GM21825 (cell line): ENCODE data around the gene ABCB6.
A peak's percentile ranks its signal among the peaks of the same experiment; 100 is the strongest.

Experiments used
- ATAC-seq: cut with Tn5 transposase; IDR thresholded peaks from one replicate; pipeline ENCODE4 v1.9.1; 2021; ENCODE audit warnings: mild to moderate bottlenecking, moderate library complexity; ENCODE audit not compliant: unreplicated experiment

Gene ABCB6

DNA sequence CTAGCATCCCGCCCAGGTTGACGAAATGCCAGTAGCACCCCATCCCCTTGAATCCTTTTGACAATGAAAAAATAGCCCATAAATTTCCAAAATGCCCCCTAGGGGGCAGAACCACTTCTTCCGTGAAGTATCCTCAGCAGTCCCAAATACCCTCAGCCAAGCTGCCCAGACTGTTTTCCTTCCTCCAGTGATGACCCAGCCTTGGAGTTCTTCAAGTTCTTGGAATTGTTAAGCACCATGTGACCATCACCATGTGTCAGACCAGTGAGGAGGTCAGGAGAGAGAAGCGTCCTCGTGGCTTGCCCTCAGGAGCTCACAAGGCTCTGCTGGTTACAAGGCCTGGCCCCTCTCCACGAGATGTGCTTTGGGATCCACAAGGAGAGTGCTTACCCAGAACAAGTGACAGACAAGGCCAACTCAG is 47.5 kb downstream of the ABCB6 start:
- no peak for ATAC-seq

DNA sequence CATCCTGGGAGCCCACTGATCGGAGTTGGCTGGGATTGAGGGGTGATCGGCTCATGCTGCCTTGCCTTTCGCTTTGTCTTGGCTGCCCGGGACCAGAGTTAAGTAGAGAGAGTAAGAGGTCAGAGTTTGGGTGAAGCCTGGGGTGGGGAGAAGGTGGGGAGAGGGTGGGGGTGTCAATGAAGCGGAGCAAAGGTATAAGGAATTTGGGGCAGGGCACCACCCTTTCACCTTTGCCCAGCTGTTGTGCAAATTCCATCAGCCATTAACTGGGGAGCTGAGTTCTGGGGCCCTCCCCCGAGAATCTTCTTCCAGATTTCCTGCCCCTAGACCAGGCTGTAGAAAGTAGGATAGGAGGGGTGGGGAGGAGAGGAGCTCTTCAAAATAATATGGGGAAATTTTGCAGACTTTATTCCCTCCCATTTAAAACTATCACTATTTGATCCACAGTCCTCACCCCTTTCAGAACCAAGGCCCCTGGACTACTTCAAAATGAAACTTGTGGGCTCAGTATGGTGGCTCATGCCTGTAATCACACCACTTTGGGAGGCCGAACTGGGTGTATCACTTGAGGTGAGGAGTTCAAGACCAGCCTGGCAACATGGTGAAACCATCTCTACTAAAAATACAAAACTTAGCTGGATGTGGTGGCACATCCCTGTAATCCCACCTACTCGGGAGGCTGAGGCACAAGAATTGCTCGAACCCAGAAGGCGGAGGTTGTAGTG is 48.7 kb downstream of the ABCB6 start, which contains the start of gene SLC23A3:
Gene SLC23A3 (minus strand): TSS at position 100 of the 725 bp plus-strand sequence. CDS start 45 bp downstream, at position 55.
- no peak for ATAC-seq

DNA sequence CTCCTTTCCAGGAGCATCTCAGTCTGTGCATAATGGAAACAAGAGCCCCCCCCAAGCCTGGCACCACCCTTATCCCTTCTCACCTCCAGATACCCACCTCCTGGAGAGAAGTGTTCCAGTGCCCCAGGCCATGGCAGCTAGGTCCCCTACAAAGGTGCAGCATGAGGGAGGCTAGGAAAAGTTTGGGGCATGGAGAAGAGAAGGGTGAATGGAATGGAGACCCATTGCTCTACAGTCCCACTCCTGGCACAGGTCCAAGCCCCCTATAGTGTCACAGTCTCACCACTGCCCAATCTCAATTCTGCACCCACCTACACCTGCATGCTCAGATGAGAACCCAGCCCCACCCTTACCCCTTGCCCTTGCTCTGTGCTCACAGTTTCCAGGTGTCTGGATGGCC is 49.8 kb downstream of the ABCB6 start:
- no peak for ATAC-seq

DNA sequence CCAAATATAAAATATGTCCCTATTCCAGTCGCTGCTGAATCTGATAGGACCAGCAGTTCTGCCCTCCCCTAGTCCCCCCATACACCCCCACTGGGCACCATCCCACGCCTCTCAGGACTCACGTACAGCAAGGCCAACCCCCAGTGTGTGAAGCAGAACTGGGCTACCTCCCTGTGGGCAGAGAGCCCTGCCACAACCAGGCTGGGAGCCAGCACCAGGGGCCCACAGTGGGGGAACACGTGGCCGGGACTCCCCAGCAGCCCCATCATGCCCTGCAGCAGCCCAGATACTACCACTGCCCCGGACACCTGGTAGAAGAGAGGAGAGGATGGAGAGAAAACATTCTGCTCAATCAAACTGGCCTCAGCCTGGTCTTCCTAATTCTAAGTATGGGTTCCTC is 50.2 kb downstream of the ABCB6 start:
- no peak for ATAC-seq

DNA sequence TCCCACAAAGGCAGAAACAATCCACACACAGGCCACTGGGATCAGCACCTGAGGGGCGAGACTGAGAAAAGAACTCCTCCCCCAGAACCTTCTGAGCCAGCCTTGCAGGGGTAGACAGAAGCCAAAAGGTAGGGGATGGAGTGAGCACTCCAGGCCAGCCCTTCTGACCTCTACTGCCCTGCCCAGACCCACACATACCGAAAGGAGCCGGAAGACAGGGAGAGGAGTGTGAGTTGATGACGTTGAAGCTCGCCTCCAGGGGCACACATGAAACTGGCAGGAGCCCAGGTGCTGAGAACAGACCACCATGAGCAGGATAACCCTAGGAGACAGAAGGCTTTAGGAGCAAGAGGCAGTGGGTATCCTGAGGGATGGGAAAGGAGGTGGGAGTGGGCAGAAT is 50.8 kb downstream of the ABCB6 start:
- ATAC-seq = no peak

DNA sequence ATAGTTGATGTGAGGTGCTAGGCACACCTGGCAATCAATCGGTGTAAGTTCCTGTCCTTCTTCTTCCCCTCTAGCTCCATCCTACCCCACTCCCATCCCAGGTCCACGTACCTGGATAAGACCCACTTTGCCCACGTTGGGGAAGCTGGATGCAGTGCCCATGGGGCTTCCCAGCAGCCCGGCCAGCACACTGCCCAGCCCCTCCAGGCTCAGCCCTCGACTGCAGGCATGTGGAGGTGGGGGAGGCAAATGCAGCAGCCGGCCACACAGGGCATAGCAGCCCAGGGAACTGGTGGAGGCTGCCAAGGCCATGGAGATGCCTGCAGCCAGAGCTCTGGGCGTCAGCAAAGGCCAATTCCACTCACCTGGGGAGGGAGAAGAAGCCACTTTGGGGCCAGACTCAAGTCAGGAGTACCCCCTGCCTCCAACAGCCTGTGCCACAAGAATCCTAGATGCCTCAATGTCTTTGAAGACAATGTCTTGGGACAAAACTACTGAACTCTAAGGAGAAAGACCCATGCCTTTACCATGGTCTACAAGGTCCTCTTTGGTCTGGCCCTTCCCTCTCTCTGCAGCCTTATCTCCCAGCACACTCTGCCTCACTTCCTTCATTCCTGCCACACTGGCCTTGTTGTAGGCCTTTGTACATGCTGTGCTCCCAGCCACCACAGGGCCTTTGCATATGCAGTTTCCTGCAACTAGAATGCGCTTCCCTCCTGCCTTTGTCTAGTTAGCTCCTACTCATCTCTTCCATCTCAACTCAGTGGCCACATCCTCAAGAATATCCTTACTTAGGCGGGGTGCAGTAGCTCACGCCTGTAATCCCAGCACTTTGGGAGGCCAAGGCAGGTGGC is 53.5 kb downstream of the ABCB6 start:
- no peak for ATAC-seq

DNA sequence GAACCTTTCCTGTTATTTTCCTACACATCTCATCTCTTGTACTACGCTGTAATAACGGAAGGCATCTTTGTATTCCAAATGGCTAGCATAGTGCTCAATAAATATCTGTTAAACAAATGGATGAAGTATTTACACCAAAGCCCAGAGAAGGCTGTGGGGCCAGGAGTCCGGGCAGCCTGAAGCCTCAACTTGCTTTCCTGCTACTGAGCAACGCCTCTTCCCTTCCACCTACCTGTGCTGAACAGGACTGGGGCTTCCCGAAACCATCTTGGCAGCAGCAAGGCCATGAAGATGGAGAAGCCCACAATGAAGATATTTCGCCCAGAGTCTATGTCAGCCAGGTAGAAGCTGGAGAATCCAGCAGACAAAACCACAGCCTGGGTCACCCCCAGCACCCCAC is 55.6 kb downstream of the ABCB6 start:
- ATAC-seq = no peak

DNA sequence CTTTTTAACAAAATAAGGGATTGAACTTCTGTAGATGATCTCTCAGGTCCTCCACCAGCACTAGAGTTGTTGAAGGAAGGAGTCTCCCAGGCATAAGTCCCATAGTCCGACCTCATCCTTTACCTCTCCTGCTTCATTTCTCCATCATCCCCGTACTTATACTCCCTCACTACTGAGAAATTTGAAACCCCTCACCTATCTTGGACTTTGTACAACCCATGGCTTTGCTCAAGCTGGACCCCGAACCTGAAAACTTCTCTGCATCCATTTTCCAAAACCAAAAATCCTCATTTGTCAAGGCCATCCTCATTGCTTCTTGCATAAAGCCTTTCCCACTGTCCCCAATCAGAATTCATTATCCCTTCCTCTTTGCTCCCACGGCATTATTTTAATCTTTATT is 57.7 kb downstream of the ABCB6 start:
- ATAC-seq = no peak

DNA sequence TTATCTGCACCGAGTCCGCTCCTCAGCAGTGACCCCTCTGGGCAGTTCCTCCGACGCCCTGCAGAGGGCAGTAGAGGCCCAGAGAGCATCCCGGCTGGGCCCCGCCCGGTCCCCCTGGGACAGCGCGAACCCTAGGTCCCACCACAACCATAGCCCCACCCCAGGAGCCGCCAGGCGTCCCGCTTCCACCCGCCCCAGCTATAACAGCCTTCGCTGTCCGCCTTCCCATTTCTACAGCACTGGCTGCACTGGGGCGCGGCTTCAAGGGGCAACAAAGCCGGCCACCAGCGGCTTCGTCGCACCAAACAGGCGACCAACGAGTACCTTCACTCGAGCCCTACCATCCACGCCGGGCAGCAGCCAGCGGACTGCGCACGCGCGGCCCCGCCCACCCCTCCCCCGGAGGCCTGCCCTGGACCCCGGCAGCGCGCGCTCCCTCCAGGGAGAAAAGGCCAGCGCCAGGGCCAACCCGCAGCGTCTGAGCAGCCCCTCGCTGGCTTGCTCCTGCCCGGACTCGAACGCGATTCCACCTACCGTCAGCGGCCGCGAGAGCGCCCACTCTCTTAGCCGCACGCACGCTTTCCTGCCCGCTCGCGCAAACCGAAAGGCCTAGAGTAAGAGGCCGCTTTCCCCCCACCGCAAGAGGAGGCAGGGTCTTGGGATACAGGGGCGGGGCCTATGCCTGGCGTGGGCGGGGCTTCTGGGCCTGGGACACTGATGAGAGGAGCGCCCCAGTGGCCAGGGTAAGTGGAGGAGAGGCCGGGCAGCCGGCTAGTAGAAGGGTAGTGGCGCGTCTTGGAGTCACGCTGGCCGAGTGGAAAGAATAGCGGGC is 58.4 kb downstream of the ABCB6 start, which contains the start of gene NHEJ1:
Gene NHEJ1 (minus strand): TSS at position 630 of the 832 bp plus-strand sequence. CDS start 2,453 bp downstream, outside the sequence.
- ATAC-seq = peak; percentile 84
